Esophagus muscularis mucosa (tissue), 4 donors: ENCODE data around the gene COL25A1.

Experiments
- EP300 ChIP-seq: sonication (generic); formaldehyde crosslinking; IDR thresholded peaks from one replicate; pipeline ENCODE4 v1.6.1; 2017; ENCODE audit warnings: antibody characterized with exemption
- POLR2A ChIP-seq: fragments of 450-650 bp; IDR thresholded peaks from one replicate; pipeline ENCODE4 v1.6.1; 2017; ENCODE audit warnings: antibody characterized with exemption, moderate library complexity, mild to moderate bottlenecking, low read depth
- POLR2AphosphoS5 ChIP-seq, 2 donors: sonication (generic); formaldehyde crosslinking; IDR thresholded peaks; one replicate each; pipeline ENCODE4 v1.6.1; 2017; ENCODE audit warnings: antibody characterized with exemption in 2 of 2
- TF ChIP-seq, protein P1 (sequence below), 3 experiments: fragments of 200-600 bp in 2 of 3; fragments of 450-650 bp in 1 of 3; sonication (generic) in 2 of 3; IDR thresholded peaks; one replicate each; pipeline ENCODE4 v1.5.1; 2017 to 2019; ENCODE audit warnings: antibody characterized with exemption in 3 of 3, mild to moderate bottlenecking in 2 of 3, moderate library complexity in 1 of 3

DNA sequence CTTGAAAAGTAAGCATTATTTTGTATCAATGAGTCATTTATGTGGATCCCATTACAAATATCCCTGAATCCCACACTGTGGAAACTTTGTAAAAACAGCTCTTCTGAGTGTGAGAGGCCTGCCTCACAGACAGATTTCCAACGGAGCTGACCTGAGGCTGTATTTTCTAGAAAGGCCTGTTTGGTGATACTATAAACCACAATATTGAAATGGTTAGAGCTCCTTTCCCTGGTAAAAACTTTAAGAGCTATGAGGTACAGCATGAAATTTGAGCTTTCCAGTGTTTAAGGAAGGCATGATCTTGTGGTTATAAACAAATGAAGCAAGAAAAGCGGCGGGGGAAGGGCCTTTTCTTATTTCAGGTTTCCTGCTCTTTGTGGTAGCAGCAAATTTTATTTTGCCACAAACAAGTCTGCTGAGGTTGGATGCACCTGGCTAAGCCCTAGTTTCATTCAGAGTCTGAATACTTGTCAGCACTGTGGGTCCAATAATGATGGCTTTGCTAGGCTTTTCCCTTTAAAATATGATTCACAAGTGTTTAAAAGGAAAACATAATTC is 452.8 kb downstream of the COL25A1 start:
- TF ChIP-seq, protein P1, sequence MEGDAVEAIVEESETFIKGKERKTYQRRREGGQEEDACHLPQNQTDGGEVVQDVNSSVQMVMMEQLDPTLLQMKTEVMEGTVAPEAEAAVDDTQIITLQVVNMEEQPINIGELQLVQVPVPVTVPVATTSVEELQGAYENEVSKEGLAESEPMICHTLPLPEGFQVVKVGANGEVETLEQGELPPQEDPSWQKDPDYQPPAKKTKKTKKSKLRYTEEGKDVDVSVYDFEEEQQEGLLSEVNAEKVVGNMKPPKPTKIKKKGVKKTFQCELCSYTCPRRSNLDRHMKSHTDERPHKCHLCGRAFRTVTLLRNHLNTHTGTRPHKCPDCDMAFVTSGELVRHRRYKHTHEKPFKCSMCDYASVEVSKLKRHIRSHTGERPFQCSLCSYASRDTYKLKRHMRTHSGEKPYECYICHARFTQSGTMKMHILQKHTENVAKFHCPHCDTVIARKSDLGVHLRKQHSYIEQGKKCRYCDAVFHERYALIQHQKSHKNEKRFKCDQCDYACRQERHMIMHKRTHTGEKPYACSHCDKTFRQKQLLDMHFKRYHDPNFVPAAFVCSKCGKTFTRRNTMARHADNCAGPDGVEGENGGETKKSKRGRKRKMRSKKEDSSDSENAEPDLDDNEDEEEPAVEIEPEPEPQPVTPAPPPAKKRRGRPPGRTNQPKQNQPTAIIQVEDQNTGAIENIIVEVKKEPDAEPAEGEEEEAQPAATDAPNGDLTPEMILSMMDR (IDR thresholded peaks at IDR 0.05), result no peak
- no peak for TF ChIP-seq POLR2A
- TF ChIP-seq EP300, result no peak
- TF ChIP-seq POLR2AphosphoS5 (IDR thresholded peaks at IDR 0.05), result no peak
